ENCODE results near the gene SAMD8. TPM values are rescaled to one million over a fixed set of nuclear protein-coding genes. Genes with fewer than 3 reads are reported as not detected.

Gene SAMD8
- total and polyA plus RNA-seq, 2 donors (not counting 3 experiments of a cell fraction or from before 2014, with no cell fraction given): 19.6 to 22.8 TPM

DNA sequence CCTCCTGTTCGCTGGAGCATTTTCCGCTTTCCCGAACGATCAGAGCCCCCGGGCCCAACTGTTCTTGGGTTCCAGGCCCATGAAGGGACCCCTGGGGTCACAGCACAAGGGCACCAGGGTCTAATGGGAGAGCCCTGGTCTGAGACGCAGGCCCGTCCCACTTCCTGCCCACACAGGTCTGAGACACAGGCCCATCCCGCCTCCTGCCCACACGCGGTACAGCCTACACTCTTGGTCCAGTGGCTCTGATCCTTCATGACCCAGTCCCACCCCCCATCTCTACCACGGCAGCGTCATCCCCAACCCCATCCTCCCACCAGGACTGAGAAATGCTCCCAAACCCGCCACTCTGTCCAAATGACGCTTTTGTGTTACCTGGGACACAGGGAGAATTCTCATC lies 38.7 kb upstream of the SAMD8 start:
- intact Hi-C loops (cut with micrococcal nuclease) (no loop called here), dilution Hi-C loops (cut with MboI; ENCODE audit: extremely low pct_ligation_motif_present, low sequenced_read_pairs) (no loop called here)
- Histone ChIP-seq H3K4me3 (replicated peaks in 1 of 3; ENCODE audit: insufficient read depth in 1 of 3, low read depth in 1 of 3, low read length in 3 of 3) (no peak overlapping the region), H3K27me3 (ENCODE audit: control insufficient read depth in 2 of 2, insufficient read depth in 2 of 2, low read length in 2 of 2) (no peaks in the 10 kb centered on the region), H3K4me1 (ENCODE audit: control insufficient read depth, extremely low read depth, insufficient read depth, low read length) (no peaks in the 10 kb centered on the region), H3K9me1 (replicated peaks; ENCODE audit: control insufficient read depth, extremely low read depth, insufficient read depth, low read length) (no peaks in the 10 kb centered on the region), H3K36me3 (ENCODE audit: control insufficient read depth in 2 of 2, extremely low read depth in 1 of 2, insufficient read depth in 2 of 2, low read length in 2 of 2) (no peaks in the 10 kb centered on the region), H4K20me1 (replicated peaks; ENCODE audit: control insufficient read depth, extremely low read depth, insufficient read depth, low read length) (no peaks in the 10 kb centered on the region), H3K9ac (replicated peaks; ENCODE audit: extremely low read depth, insufficient read depth, low read length) (no peak overlapping the region), H3K27ac (ENCODE audit: insufficient read depth, low read depth, low read length) (no peak overlapping the region), H3K79me2 (ENCODE audit: control insufficient read depth, insufficient read depth, low read length) (no peaks in the 10 kb centered on the region), H3K9me3 (replicated peaks; ENCODE audit: control insufficient read depth, insufficient read depth, low read length) (no peaks in the 10 kb centered on the region), H3K4me2 (ENCODE audit: insufficient read depth, low read length) (no peak overlapping the region), H2AFZ (ENCODE audit: low read depth, low read length) (no peak overlapping the region)
- TF ChIP-seq MYC (IDR thresholded peaks at IDR 0.05; ENCODE audit: low read depth, low read length): no peak
- TF ChIP-seq, protein P1, sequence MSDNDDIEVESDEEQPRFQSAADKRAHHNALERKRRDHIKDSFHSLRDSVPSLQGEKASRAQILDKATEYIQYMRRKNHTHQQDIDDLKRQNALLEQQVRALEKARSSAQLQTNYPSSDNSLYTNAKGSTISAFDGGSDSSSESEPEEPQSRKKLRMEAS (IDR thresholded peaks at IDR 0.05; ENCODE audit: insufficient read depth, insufficient read length): no peak
- TF ChIP-seq FOS (IDR thresholded peaks at IDR 0.05; ENCODE audit: borderline replicate concordance, insufficient read depth, low read length): no peak
- TF ChIP-seq GATA2 (IDR thresholded peaks at IDR 0.05; ENCODE audit: insufficient read depth, insufficient read length, low read depth, low read length): no peak
- TF ChIP-seq, protein P2, sequence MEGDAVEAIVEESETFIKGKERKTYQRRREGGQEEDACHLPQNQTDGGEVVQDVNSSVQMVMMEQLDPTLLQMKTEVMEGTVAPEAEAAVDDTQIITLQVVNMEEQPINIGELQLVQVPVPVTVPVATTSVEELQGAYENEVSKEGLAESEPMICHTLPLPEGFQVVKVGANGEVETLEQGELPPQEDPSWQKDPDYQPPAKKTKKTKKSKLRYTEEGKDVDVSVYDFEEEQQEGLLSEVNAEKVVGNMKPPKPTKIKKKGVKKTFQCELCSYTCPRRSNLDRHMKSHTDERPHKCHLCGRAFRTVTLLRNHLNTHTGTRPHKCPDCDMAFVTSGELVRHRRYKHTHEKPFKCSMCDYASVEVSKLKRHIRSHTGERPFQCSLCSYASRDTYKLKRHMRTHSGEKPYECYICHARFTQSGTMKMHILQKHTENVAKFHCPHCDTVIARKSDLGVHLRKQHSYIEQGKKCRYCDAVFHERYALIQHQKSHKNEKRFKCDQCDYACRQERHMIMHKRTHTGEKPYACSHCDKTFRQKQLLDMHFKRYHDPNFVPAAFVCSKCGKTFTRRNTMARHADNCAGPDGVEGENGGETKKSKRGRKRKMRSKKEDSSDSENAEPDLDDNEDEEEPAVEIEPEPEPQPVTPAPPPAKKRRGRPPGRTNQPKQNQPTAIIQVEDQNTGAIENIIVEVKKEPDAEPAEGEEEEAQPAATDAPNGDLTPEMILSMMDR (IDR thresholded peaks at IDR 0.05; ENCODE audit: extremely low read depth in 1 of 2, insufficient read depth in 1 of 2, low read depth in 1 of 2, low read length in 2 of 2): no peak
- no peak for TF ChIP-seq EZH2 (IDR thresholded peaks at IDR 0.05; ENCODE audit: borderline replicate concordance, low read depth, low read length, severe bottlenecking)
- TF ChIP-seq JUN (IDR thresholded peaks at IDR 0.05; ENCODE audit: borderline replicate concordance, insufficient read depth, insufficient read length, low read depth): no peak
- no peak for TF ChIP-seq POLR2A (IDR thresholded peaks at IDR 0.05; ENCODE audit: low read depth, low read length)
- no peak for TF ChIP-seq POLR2AphosphoS5 (IDR thresholded peaks at IDR 0.05; ENCODE audit: insufficient read depth, low read depth, low read length)
- BruUV-seq (replicated peaks): no TSS peak
- CTCF ChIA-PET: interaction anchor here (1.0 kb wide), 1 partner anchor 9 kb away, joined by 3 read pairs; no protein-coding TSS in a partner anchor
- POLR2A ChIA-PET: no interaction called here
- FAIRE-seq: no peak
- no peak for DNase-seq (ENCODE audit: low read depth, low spot score)
